NCI-H2171 (cell line): ENCODE data around the gene SHKBP1.
"Not testable (repeated sequence)": the region's sequence is repeated elsewhere in the genome, so short reads cannot be mapped to it uniquely, and the experiment has no call there.

Experiments used
- DNase-seq: peaks from one replicate; lab custom pipeline; 2025; lab: John Stamatoyannopoulos, UW

The SHKBP1 gene

GRCh38 chr19:40616178-40616577 lies 39.5 kb downstream of the SHKBP1 start:
- no peak for DNase-seq

DNA sequence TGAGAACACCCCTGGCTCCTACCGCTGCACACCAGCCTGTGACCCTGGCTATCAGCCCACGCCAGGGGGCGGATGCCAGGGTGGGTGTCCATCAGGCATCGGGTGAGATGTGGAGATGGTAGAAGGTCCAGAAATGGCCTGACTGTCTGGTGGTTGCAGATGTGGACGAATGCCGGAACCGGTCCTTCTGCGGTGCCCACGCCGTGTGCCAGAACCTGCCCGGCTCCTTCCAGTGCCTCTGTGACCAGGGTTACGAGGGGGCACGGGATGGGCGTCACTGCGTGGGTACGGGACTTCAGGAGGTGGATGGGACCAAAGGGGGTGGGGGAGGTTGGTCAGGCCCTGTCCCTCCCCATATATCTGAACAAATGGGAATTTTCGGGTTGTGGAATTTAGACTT lies 40.3 kb downstream of the SHKBP1 start:
- no peak for DNase-seq

GRCh38 chr19:40617961-40618360 lies 41.3 kb downstream of the SHKBP1 start:
- DNase-seq, result no peak

DNA sequence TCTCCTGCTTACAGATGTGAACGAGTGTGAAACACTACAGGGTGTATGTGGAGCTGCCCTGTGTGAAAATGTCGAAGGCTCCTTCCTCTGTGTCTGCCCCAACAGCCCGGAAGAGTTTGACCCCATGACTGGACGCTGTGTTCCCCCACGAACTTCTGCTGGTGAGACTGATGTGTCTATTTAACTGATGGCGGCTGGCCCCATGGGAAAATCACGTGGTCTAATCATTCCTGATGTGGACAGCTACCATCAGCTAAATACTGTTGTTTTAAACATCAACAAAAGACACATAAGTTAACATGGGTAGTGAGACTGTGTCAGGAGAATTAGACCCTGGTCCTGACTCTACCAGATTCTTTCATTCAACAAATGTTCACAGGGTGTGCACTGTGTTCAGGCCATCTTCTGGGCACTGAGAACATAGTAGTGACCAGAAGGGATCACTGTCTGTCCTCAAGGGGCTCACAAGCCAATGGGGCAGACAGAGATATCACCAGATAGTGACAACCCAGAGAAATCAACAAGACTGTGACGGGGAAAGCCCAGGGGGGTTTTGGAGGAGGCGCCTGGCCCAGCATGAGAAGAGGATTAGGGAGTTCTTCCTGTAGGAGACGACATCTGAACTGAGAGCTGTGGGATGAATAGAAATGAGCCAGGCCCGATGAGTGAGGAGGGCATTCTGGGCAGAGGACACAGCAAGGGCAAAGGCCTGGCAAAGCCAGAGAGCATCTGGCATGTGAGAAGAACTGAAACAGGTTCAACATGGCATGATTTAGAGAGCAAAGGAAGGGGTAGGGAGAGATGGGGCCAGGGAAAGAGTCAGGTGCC lies 42.9 kb downstream of the SHKBP1 start:
- no peak for DNase-seq

DNA sequence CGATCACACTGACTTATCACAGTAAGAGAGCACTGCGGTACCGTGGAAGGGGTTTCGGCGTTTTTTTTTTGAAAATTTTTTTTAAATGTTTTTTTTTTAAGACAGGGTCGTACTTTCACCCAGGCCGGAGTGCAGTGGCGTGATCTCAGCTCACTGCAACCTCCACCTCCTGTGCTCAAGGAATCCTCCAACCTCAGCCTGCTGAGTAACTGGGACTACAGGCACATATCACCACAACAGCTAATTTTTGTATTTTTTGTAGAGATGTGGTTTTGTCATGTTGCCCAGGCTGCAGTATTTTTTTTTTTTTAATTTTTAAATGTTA lies 43.5 kb downstream of the SHKBP1 start:
- DNase-seq, result no peak

DNA sequence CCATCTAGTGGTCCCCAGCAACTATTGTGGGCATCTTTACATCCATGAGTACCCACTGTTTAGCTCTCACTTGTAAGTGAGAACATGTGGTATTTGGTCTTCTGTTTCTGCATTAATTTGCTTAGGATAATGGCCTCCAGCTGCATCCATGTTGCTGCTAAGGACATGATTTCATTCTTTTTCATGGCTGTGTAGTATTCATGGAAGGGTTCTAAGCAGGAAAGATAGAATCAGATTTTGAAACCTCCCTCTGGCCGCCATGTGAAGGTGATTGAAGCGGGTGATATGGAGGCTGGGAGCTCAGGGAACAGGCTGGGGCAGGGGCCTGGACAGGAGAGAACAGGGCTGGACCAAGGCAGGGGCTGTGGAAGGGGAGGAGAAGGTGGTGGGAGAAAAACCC lies 44.6 kb downstream of the SHKBP1 start:
- DNase-seq, result no peak

DNA sequence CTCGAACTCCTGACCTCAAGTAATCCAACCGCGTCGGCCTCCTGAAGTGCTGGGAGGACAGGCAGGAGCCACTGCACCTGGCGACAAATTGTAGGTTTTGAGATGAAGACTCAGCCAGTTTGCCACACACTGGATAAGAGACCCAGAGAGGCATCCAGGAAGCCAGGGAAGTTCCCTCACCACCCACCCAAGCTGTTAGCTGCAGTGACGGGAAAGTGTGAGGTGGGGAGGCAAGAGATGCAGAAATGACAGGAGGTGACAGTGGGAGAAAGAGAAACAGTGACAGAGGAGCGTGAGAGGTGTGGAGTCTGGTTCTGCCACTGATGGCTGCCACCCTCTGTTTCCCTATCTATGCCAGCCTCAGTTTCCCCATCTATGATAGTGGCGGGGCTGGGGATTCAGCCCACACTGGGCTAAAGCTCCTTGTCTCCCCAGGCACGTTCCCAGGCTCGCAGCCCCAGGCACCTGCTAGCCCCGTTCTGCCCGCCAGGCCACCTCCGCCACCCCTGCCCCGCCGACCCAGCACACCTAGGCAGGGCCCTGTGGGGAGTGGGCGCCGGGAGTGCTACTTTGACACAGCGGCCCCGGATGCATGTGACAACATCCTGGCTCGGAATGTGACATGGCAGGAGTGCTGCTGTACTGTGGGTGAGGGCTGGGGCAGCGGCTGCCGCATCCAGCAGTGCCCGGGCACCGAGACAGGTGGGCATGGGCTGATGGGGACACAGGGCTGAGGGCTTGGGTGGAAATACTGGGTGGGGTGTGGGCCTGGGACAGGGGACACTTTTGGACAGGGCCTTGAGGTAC lies 45.5 kb downstream of the SHKBP1 start:
- DNase-seq, result no peak

GRCh38 chr19:40622773-40623075 lies 46.1 kb downstream of the SHKBP1 start:
- no peak for DNase-seq

DNA sequence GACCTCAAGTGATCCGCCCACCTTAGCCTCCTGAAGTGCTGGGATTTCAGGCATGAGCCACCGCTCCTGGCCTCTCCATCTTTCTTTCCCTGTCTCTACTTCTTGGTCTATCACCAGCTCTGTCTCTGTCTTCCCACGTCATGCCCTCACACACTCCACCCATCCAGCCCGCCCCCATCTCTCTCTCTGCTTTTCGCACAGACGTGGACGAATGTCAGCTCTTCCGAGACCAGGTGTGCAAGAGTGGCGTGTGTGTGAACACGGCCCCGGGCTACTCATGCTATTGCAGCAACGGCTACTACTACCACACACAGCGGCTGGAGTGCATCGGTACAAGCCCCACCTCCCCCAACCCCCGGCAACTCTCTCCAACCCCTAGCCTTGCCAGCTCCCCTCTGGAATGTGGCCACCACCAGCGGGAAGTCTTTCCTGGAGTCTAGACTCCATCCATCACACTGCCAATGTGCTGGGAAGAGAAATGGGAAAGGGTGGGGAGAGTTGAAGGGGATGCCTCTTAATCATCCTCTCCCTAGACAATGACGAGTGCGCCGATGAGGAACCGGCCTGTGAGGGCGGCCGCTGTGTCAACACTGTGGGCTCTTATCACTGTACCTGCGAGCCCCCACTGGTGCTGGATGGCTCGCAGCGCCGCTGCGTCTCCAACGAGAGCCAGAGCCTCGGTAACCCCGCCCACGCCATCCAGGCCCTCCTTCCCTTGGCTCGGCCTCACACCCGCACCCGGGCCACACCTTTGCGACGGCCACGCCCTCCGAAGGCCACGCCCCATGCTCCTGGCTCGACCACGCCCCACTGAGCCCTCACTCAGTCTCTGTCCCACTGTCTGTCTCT lies 47.0 kb downstream of the SHKBP1 start:
- no peak for DNase-seq

DNA sequence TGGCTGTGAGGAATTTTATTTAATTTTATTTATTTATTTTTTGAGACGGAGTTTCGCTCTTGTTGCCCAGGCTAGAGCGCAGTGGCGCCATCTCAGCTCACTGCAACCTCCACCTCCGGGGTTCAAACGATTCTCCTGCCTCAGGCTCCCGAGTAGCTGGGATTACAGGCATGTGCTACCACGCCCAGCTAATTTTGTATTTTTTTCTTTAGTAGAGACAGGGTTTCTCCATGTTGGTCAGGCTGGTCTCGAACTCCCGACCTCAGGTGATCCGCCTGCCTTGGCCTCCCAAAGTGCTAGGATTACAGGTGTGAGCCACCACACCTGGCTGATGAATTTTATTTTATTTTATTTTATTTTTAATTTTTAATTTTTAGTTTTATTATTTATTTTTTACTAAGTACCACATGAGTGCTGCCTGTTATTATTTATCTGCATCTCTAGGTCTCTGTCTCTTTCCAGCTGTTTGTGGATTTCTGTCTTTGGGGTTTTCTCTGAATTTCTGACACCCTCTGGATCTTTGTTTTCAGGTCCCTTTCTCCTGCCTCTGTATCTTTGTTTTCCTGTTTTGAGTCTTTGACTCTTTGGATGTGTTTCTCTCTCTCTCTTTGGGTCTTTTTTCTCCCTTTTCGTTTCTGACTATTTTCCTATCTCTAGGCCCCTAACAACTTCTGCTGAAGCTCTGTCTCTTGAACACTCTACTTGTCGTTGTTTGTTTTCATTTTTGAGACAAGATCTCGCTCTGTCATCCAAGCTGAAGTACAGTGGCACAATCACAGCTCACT lies 47.9 kb downstream of the SHKBP1 start:
- DNase-seq, result not testable (repeated sequence)

GRCh38 chr19:40625406-40626120 lies 48.9 kb downstream of the SHKBP1 start:
- no peak for DNase-seq

- DNase-seq, result no peak
Measured at GRCh38 chr19:40626918-40627317, 50.2 kb downstream of the SHKBP1 start.

GRCh38 chr19:40627486-40628279 lies 51.0 kb downstream of the SHKBP1 start:
- no peak for DNase-seq

GRCh38 chr19:40629346-40629745 lies 52.7 kb downstream of the SHKBP1 start:
- no peak for DNase-seq

GRCh38 chr19:40630571-40631160 lies 54.0 kb downstream of the SHKBP1 start:
- DNase-seq, result no peak

DNA sequence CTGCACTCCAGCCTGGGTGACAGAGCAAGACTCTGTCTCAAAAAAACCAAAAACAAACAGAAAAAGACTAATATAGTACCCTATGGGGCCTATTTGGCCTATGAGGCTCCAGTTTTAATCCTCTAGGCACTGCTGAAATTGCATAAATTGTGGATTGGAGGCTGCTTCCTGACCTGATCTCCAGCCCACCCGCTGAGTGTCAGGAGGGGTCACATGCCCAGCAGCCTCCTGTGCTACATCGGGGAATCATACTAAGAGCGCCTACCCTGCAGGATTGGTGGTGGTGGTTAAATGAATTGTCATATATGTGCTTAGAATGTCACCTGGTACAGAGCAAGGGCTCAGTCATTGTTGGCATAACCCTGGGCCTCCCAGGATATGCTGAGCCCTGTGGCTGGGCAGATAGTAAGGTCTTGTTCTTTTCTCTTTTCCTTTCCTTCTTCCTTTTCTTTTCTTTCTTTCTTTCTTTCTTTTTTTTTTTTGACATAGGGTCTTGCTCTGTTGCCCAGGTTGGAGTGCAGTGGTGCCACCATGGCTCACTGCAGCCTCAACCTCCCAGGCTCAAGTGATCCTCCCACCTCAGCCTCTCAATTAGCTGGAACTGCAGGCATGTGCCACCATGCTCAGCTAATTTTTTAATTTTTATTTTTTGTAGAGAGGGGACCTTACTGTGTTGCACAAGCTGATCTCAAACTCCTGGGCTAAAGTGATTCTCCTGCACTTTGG lies 55.8 kb downstream of the SHKBP1 start:
- no peak for DNase-seq

GRCh38 chr19:40633207-40633606 lies 56.5 kb downstream of the SHKBP1 start:
- DNase-seq, result no peak

DNA sequence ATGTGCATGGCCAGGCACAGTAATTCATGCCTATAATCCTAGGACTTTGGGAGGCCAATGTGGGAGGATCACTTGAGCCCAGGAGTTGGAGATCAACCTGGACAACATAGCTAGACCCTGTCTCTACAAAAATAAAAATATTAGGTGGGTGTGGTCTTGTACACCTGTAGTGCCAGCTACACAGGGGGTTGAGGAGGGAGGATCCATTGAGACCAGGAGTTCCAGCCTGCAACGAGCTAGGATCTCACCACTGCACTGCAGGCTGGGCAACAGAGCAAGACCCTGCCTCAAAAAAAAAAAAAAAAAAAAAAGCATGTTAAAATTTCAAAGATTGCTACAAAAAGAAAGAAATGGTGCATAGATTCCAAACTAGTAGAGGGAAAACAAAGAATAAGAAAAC lies 61.7 kb downstream of the SHKBP1 start:
- DNase-seq, result no peak

- DNase-seq, result no peak
Measured at GRCh38 chr19:40639638-40639982, 62.9 kb downstream of the SHKBP1 start.
